Activated CD4-positive, alpha-beta T cell treated with anti-CD3 and anti-CD28 coated beads, Interleukin-2, amount 50 U/mL, for 48 hours (primary cell): ENCODE data around the gene MFSD6.

Source experiments
- DNase-seq, 2 experiments: peaks; one replicate each; pipeline ENCODE4 v3.0.0-alpha.2; 2020

Gene MFSD6

GRCh38 chr2:190443055-190443454, 34.9 kb downstream of the MFSD6 start:
- DNase-seq, result no peak

- no peak for DNase-seq
Measured at GRCh38 chr2:190443778-190444481, 35.8 kb downstream of the MFSD6 start.

GRCh38 chr2:190444976-190445375, 36.8 kb downstream of the MFSD6 start:
- DNase-seq, result no peak

- DNase-seq, result no peak
Measured at GRCh38 chr2:190446193-190446592, 38.0 kb downstream of the MFSD6 start.

GRCh38 chr2:190446750-190447516, 38.8 kb downstream of the MFSD6 start:
- DNase-seq, result no peak

- DNase-seq, result no peak
Measured at GRCh38 chr2:190447766-190448165, 39.6 kb downstream of the MFSD6 start.

GRCh38 chr2:190449925-190450324, 41.8 kb downstream of the MFSD6 start:
- DNase-seq, result no peak

GRCh38 chr2:190450363-190450762, 42.2 kb downstream of the MFSD6 start:
- no peak for DNase-seq

GRCh38 chr2:190451561-190452176, 43.5 kb downstream of the MFSD6 start:
- DNase-seq, result no peak

- no peak for DNase-seq
Measured at GRCh38 chr2:190452433-190452832, 44.3 kb downstream of the MFSD6 start.

- no peak for DNase-seq
Measured at GRCh38 chr2:190454795-190455194, 46.6 kb downstream of the MFSD6 start.

GRCh38 chr2:190455358-190456095, 47.4 kb downstream of the MFSD6 start:
- no peak for DNase-seq

GRCh38 chr2:190456833-190457232, 48.7 kb downstream of the MFSD6 start:
- no peak for DNase-seq

GRCh38 chr2:190457256-190457655, 49.1 kb downstream of the MFSD6 start:
- no peak for DNase-seq

- DNase-seq, result no peak
Measured at GRCh38 chr2:190458352-190459107, 50.4 kb downstream of the MFSD6 start.

GRCh38 chr2:190459881-190460280, 51.7 kb downstream of the MFSD6 start:
- DNase-seq, result no peak

- DNase-seq, result no peak
Measured at GRCh38 chr2:190460487-190460886, 52.3 kb downstream of the MFSD6 start.

GRCh38 chr2:190462181-190462580, 54.0 kb downstream of the MFSD6 start:
- DNase-seq, result no peak

- no peak for DNase-seq
Measured at GRCh38 chr2:190462611-190463010, 54.5 kb downstream of the MFSD6 start.

- DNase-seq, result no peak
Measured at GRCh38 chr2:190465060-190465459, 56.9 kb downstream of the MFSD6 start.

- DNase-seq, result no peak
Measured at GRCh38 chr2:190466819-190467446, 58.8 kb downstream of the MFSD6 start.

- no peak for DNase-seq
Measured at GRCh38 chr2:190467575-190468083, 59.5 kb downstream of the MFSD6 start.
